NCI-H510A (cell line): ENCODE results near the gene DTX4.

Experiments used
- DNase-seq: peaks from one replicate; lab custom pipeline; 2025; lab: John Stamatoyannopoulos, UW

Gene DTX4

DNA sequence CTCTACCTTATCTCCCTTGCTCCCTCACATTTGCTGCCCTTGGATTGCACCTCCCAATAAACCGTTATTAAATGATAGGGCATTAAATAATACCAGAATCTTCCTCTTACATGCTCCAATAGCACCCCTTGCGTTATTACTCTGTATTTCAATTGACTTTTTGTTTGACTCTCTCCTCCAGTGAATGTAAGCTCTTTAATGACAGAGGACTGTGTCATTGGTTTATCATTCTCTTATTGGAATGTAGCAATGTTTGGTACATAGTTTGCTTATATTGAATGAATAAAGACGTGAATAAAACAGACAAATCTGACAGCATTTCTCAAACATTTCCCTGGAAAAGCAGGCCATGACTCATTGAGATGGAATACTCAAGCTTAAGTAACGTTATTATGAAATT, 49.5 kb downstream of the DTX4 start:
- DNase-seq = no peak

DNA sequence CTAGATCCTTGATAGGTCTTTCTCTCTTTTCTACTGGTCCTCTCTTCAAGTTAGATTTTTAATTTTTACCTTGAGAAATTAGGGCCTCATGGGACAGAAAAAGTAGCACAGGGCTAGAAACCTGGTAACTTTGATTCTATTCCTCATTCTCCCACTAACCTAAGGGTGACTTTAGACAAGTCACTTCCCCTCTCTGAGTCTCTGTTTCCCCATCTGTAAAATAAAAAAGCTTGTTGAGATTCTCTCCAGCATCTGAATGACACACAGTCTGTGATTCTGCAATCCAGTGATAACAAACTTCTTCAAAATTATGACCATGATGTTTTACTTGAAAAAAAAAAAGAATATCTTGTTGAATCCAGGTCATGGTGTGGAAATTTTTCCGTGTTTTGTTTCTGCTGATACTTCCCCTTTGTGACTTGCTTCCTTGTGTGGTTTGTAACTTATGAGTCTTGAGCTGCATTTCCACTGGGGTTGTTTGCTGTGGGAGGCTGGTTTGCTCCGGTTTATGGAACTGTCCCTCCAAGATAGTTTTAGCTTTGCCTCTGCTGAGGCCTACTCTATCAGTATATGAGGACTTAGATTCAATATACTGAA, 50.6 kb downstream of the DTX4 start:
- DNase-seq = no peak

- DNase-seq = no peak
Measured at GRCh38 chr11:59223177-59223576, 51.2 kb downstream of the DTX4 start.

GRCh38 chr11:59223611-59224010, 51.7 kb downstream of the DTX4 start:
- DNase-seq = no peak

GRCh38 chr11:59224351-59224928, 52.5 kb downstream of the DTX4 start:
- no peak for DNase-seq

DNA sequence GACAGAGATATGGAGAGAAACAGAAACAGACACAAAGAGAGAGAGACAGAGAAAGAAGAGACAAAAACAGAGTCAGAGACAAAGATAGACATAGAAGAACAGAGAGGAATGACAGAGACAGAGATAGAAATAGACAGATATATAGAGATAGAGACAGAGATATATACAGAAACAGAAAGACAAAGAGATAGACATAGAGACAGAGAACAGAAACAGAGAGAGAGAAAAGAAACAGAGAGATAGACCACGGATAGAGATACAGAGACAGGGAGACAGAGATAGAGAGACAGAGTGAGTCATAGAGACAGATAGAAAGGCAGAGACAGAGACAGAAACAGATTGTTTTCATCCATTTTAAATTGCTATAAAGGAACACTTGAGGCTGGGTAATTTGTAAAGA, 53.1 kb downstream of the DTX4 start:
- DNase-seq = no peak

DNA sequence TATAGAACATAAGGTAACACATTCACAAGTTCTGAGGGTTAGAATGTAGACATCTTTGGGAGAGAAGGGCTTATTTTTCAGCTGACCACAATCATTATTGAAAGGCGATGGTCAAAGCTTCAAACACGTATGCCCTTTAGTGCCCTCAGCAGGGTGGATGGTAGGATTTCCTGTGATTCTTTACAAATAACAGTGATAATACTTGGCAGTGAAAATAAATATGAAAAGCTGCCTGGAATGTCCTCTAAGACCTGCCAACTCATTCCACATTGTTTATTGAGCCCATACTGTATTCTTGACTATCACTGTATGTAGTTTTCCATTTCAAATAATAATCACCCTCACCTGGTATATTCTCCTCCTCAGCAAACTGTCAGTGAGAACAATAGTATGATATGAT, 54.5 kb downstream of the DTX4 start:
- DNase-seq = no peak

- DNase-seq = no peak
Measured at GRCh38 chr11:59240322-59240721, 68.4 kb downstream of the DTX4 start.

GRCh38 chr11:59243633-59244032, 71.7 kb downstream of the DTX4 start:
- no peak for DNase-seq

GRCh38 chr11:59247531-59248227, 75.7 kb downstream of the DTX4 start:
- no peak for DNase-seq

- DNase-seq = no peak
Measured at GRCh38 chr11:59249535-59249934, 77.6 kb downstream of the DTX4 start.

DNA sequence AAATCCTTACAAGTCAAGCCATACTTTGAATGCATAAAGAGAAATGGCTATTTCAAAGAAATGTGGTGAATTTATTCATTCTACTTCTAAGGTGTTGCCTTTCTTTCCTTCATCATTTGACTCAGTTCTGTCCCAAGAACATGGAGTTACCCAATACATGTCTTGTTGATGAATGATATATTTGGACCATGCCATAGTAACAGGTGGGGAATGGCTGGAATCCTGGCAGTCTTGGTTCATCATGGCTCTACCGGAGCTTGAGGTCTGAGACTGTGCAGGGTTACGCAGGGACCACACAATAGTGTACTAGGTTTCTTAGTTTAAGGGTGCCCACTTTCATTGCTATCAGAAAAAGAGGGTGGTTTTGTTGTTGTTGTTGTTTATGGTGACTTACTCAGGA, 81.1 kb downstream of the DTX4 start:
- no peak for DNase-seq

GRCh38 chr11:59254286-59254685, 82.4 kb downstream of the DTX4 start:
- DNase-seq = no peak

GRCh38 chr11:59255281-59255680, 83.3 kb downstream of the DTX4 start:
- DNase-seq = no peak
